ENCODE results near the gene RORC.
"Not testable (repeated sequence)": the region's sequence is repeated elsewhere in the genome, so short reads cannot be mapped to it uniquely, and the experiment has no call there.

RORC gene

DNA sequence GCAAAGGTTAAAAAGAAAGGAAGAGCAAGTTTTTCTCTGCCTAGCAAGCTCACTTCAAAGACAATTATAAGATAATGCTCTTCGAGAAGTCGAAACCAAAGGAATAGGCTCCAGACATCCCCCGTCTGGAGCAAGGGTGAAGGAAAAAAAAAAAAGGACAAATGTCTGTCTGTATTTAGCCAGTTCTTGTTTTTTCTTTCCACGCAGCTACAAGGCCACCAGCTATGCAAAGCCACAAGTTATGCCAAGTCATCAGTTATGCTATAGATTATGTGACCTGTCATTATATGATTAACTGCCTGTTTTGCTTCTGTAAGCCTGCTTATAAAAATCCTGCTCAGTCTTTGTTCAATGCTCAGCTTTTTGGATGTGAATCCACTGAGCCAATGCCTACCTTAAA is 24.3 kb upstream of the RORC start:
- no peak overlapping the region for H3K4me3 ChIP-seq (ENCODE audit: low read depth, low read length)
- DNase-seq (ENCODE audit: low read depth): no peak
- TF ChIP-seq, protein P1, sequence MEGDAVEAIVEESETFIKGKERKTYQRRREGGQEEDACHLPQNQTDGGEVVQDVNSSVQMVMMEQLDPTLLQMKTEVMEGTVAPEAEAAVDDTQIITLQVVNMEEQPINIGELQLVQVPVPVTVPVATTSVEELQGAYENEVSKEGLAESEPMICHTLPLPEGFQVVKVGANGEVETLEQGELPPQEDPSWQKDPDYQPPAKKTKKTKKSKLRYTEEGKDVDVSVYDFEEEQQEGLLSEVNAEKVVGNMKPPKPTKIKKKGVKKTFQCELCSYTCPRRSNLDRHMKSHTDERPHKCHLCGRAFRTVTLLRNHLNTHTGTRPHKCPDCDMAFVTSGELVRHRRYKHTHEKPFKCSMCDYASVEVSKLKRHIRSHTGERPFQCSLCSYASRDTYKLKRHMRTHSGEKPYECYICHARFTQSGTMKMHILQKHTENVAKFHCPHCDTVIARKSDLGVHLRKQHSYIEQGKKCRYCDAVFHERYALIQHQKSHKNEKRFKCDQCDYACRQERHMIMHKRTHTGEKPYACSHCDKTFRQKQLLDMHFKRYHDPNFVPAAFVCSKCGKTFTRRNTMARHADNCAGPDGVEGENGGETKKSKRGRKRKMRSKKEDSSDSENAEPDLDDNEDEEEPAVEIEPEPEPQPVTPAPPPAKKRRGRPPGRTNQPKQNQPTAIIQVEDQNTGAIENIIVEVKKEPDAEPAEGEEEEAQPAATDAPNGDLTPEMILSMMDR (IDR thresholded peaks at IDR 0.05; ENCODE audit: low read depth, low read length, missing control alignments): no peak

DNA sequence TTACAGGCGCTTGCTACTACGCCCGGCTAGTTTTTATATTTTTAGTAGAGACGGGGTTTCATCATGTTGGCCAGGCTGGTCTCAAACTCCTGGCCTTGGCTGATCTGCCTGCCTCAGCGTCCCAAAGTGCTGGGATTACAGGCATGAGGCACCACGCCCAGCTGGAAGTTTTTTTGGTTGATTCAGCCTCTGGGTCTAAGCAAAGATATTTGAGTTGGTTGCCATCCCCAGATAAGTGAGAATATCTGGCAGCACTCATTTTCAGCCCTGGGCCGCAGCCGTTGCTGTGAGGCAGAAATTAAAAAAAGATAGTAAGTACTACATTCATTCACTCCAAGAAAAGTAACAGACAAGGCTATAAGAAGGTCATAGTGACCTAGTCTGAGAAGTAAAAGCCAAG is 23.9 kb upstream of the RORC start:
- H3K4me3 ChIP-seq (ENCODE audit: low read depth, low read length); DNase-seq (ENCODE audit: low read depth): not testable (repeated sequence)

- no peak overlapping the region for H3K4me3 ChIP-seq (ENCODE audit: low read depth, low read length)
- no peak for DNase-seq (ENCODE audit: low read depth)
- TF ChIP-seq, protein P1 (IDR thresholded peaks at IDR 0.05; ENCODE audit: low read depth, low read length, missing control alignments): no peak
Measured at GRCh38 chr1:151854658-151855057, 23.1 kb upstream of the RORC start.

DNA sequence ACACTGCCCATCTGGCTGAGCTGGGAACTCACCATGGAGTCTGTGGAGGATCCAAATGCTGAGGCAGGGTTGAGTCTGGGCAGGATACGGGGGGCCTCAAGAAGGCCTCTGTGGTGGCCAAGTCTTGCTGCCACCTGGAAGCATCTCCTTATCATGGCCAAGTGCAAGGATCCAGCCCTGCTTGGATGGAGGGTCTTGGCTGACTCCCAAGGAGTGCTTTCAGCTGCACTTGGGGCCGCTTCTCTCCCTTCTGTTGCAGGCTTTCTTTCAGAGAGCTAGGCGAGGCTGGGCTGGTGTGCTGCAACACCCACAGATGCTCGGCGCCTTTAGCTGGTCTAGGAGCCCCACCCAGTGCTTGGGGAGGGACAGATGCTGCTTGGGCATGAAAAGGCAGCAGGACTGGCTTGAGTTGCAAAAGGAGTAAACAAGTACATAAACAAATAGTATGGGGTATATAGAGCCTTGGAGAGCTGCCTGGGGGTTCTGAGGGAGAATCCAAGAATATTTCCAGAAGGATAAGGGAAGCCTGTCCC is 21.9 kb upstream of the RORC start, which contains the start of gene THEM5:
THEM5 (minus strand) TSS at position 302 of the 533 bp plus-strand sequence; CDS start at position 155, 147 bp downstream.
- no peak within 1 kb of the TSS for H3K4me3 ChIP-seq (ENCODE audit: low read depth, low read length)
- TF ChIP-seq, protein P1 (IDR thresholded peaks at IDR 0.05; ENCODE audit: low read depth, low read length, missing control alignments): no peak
- no peak for DNase-seq (ENCODE audit: low read depth)

GRCh38 chr1:151852733-151853132 is 21.1 kb upstream of the RORC start:
- TF ChIP-seq, protein P1 (IDR thresholded peaks at IDR 0.05; ENCODE audit: low read depth, low read length, missing control alignments): no peak
- no peak for DNase-seq (ENCODE audit: low read depth)
- no peak overlapping the region for H3K4me3 ChIP-seq (ENCODE audit: low read depth, low read length)

DNA sequence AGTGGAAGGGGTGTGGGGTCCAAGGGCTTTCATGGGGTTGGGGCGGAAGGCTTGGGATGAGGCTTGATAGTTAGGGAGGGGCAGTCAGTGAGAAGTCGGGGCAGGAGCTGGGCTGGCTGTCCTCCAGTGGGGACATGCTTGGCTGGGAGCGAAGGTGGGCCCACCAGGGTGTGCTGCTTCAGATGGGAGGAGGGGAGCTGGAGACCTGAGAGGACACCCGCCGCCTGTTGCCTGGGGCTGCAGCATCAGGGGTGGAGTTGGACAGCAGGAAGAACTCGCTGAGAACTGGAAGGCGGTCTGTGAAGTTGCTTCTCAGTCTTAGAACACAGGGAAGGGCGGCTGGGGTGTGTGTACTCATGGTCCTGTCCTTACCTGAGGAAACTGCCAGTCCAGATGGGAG is 20.3 kb upstream of the RORC start:
- no peak overlapping the region for H3K4me3 ChIP-seq (ENCODE audit: low read depth, low read length)
- TF ChIP-seq, protein P1 (IDR thresholded peaks at IDR 0.05; ENCODE audit: low read depth, low read length, missing control alignments): no peak
- DNase-seq (ENCODE audit: low read depth): no peak

- no peak overlapping the region for H3K4me3 ChIP-seq (ENCODE audit: low read depth, low read length)
- DNase-seq (ENCODE audit: low read depth): no peak
- TF ChIP-seq, protein P1 (IDR thresholded peaks at IDR 0.05; ENCODE audit: low read depth, low read length, missing control alignments): no peak
Measured at GRCh38 chr1:151849871-151850270, 18.3 kb upstream of the RORC start.
